HK-2 (cell line): ENCODE results near the gene CYBRD1.
A peak's percentile ranks its signal among the peaks of the same experiment; 100 is the strongest.
"Not testable (repeated sequence)": the region's sequence is repeated elsewhere in the genome, so short reads cannot be mapped to it uniquely, and the experiment has no call there.

ENCODE experiments used
- DNase-seq: peaks from one replicate; pipeline ENCODE4 v3.0.0-alpha.2; 2018; ENCODE audit not compliant: unreplicated experiment

CYBRD1 gene

GRCh38 chr2:171522052-171522787, at the start of gene CYBRD1:
TSS of gene CYBRD1 (plus strand) at chr2:171522474. CDS start at chr2:171522546, 72 bp downstream.
- DNase-seq = peak; percentile 80

GRCh38 chr2:171475979-171476378, 46.3 kb upstream of the CYBRD1 start:
- DNase-seq = no peak

- DNase-seq = no peak
Observed at GRCh38 chr2:171478345-171478744, 43.9 kb upstream of the CYBRD1 start.

GRCh38 chr2:171479154-171479814, 43.0 kb upstream of the CYBRD1 start:
- DNase-seq = no peak

- DNase-seq = no peak
Observed at GRCh38 chr2:171480908-171481307, 41.4 kb upstream of the CYBRD1 start.

GRCh38 chr2:171482308-171482707, 40.0 kb upstream of the CYBRD1 start:
- no peak for DNase-seq

- no peak for DNase-seq
Observed at GRCh38 chr2:171482877-171483276, 39.4 kb upstream of the CYBRD1 start.

GRCh38 chr2:171483793-171484192, 38.5 kb upstream of the CYBRD1 start:
- no peak for DNase-seq

GRCh38 chr2:171485116-171485515, 37.2 kb upstream of the CYBRD1 start:
- no peak for DNase-seq

GRCh38 chr2:171487201-171487600, 35.1 kb upstream of the CYBRD1 start:
- no peak for DNase-seq

GRCh38 chr2:171487803-171488259, 34.4 kb upstream of the CYBRD1 start:
- DNase-seq = no peak

GRCh38 chr2:171490577-171490976, 31.7 kb upstream of the CYBRD1 start:
- no peak for DNase-seq

- DNase-seq = no peak
Observed at GRCh38 chr2:171491292-171491691, 31.0 kb upstream of the CYBRD1 start.

GRCh38 chr2:171492664-171493063, 29.6 kb upstream of the CYBRD1 start:
- no peak for DNase-seq

GRCh38 chr2:171497664-171498063, 24.6 kb upstream of the CYBRD1 start:
- DNase-seq = not testable (repeated sequence)

GRCh38 chr2:171505374-171505773, 16.9 kb upstream of the CYBRD1 start:
- no peak for DNase-seq

GRCh38 chr2:171509945-171510731, 12.1 kb upstream of the CYBRD1 start:
- DNase-seq = no peak

- DNase-seq = no peak
Observed at GRCh38 chr2:171512014-171512413, 10.3 kb upstream of the CYBRD1 start.

GRCh38 chr2:171512683-171513195, 9.5 kb upstream of the CYBRD1 start:
- DNase-seq = no peak

- no peak for DNase-seq
Observed at GRCh38 chr2:171513719-171514160, 8.5 kb upstream of the CYBRD1 start.

- no peak for DNase-seq
Observed at GRCh38 chr2:171514908-171515582, 7.2 kb upstream of the CYBRD1 start.
